ENCODE results near the gene RNF133.

DNA sequence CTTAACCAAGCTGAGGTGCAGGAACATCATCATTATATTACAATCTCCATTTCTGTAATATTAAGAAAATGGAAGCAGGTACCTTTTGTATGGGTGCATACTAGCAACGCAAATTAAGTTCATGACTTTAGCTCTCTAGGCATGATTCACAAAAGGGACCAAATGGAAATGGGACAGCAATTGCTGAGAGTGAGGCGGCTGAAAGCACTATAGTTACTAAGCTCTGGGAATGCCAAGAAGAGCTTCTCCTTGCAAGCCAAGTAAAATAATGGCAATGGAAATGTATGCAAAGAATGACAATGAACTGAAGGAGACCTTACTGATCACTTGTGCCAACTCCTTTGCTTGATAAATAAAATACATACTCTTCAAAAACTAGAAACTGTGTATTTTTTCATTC lies 40.0 kb upstream of the RNF133 start:
- TF ChIP-seq EZH2 (IDR thresholded peaks at IDR 0.05; ENCODE audit: insufficient read depth, poor library complexity, severe bottlenecking), result no peak
- no peak for TF ChIP-seq EZH2phosphoT487 (IDR thresholded peaks at IDR 0.05; ENCODE audit: insufficient read depth, low read depth)
